Panc1 (cell line): Measurements from ENCODE around the gene CLPTM1.

ENCODE experiments used
- CTCF ChIP-seq: fragments of 450-650 bp; IDR thresholded peaks from 2 replicates; pipeline ENCODE4 v1.5.1; 2017; ENCODE audit warnings: mild to moderate bottlenecking
- POLR2AphosphoS5 ChIP-seq: IDR thresholded peaks from 2 replicates; pipeline ENCODE4 v1.6.1; 2012; ENCODE audit warnings: mild to moderate bottlenecking, low read depth, low read length, moderate library complexity

- no peak for TF ChIP-seq CTCF
- TF ChIP-seq POLR2AphosphoS5: no peak
Measured at GRCh38 chr19:44961821-44962220, 6.6 kb downstream of the CLPTM1 start.
